Endothelial cell of umbilical vein (primary cell): Measurements from ENCODE around the gene ZFYVE28. TPM values are rescaled to one million over a fixed set of nuclear protein-coding genes. Genes with fewer than 3 reads are reported as not detected.

ENCODE experiments used
- BruUV-seq: library from RNA; stranded (reverse); fragments of 400-500 nt; replicated peaks from 2 replicates; lab custom pipeline; 2021; lab: Mats Ljungman, UMichigan
- CTCF ChIA-PET: fragments of 300-600, 350-600 bp; sonication (Branson Sonifier 250); formaldehyde crosslinking; loops from one replicate; lab custom pipeline; 2021; ENCODE audit warnings: antibody characterized with exemption, inconsistent platforms; lab: Charles Lee
- POLR2A ChIA-PET: fragments of 300-600, 350-600 bp; sonication (Branson Sonifier 250); formaldehyde crosslinking; loops from one replicate; lab custom pipeline; 2021; ENCODE audit warnings: antibody characterized with exemption, inconsistent platforms; lab: Charles Lee
- DNase-seq: peaks from one replicate; pipeline ENCODE4 v3.0.0-alpha.2; 2011; ENCODE audit warnings: low read depth, low spot score
- FAIRE-seq: peaks from 2 replicates; lab custom pipeline; 2011; peaks lifted over from hg19 to GRCh38; lab: Jason Lieb, UNC
- H2AFZ ChIP-seq: 2 replicates; pipeline ENCODE4 v1.6.0; 2012; ENCODE audit warnings: low read depth, low read length, control low read depth, inconsistent platforms
- H3K27ac ChIP-seq: 2 replicates; pipeline ENCODE4 v1.5.1; 2011; ENCODE audit warnings: low read depth, mild to moderate bottlenecking, control low read depth, low read length, moderate library complexity; ENCODE audit not compliant: insufficient read depth
- H3K27me3 ChIP-seq, 2 experiments: 2 replicates each; pipeline versions ENCODE4 v1.6.0 to v1.6.1; 2011; ENCODE audit warnings: low read length in 2 of 2, mixed read lengths in 1 of 2; ENCODE audit not compliant: control insufficient read depth in 2 of 2, insufficient read depth in 2 of 2
- H3K36me3 ChIP-seq, 2 experiments: 2 replicates in 1 of 2; 3 replicates in 1 of 2; pipeline ENCODE4 v1.5.1; 2011; ENCODE audit warnings: low read length in 2 of 2, mild to moderate bottlenecking in 1 of 2, moderate library complexity in 1 of 2; ENCODE audit not compliant: control insufficient read depth in 2 of 2, insufficient read depth in 2 of 2; ENCODE audit errors: extremely low read depth in 1 of 2
- H3K4me1 ChIP-seq: 3 replicates; pipeline ENCODE4 v1.5.1; 2011; ENCODE audit warnings: mild to moderate bottlenecking, low read length; ENCODE audit not compliant: control insufficient read depth, insufficient read depth; ENCODE audit errors: extremely low read depth
- H3K4me2 ChIP-seq: 2 replicates; pipeline ENCODE4 v1.6.1; 2011; ENCODE audit warnings: low read length, control low read depth, mixed read lengths; ENCODE audit not compliant: insufficient read depth
- H3K4me3 ChIP-seq, 3 experiments: fragments of 200-600 bp in 1 of 3; sonication (generic), shearing (Covaris generic) in 1 of 3; replicated peaks in 1 of 3; 2 replicates each; pipeline ENCODE4 v1.5.1; 2011 to 2016; ENCODE audit warnings: control low read depth in 3 of 3, low read length in 3 of 3, mild to moderate bottlenecking in 2 of 3, inconsistent platforms in 1 of 3, low read depth in 1 of 3, moderate library complexity in 1 of 3; ENCODE audit not compliant: insufficient read depth in 1 of 3
- H3K79me2 ChIP-seq: 2 replicates; pipeline ENCODE4 v1.6.0; 2012; ENCODE audit warnings: low read length, inconsistent platforms; ENCODE audit not compliant: control insufficient read depth, insufficient read depth
- H3K9ac ChIP-seq: replicated peaks from 2 replicates; pipeline ENCODE3; 2011; ENCODE audit warnings: low read length, control low read depth; ENCODE audit not compliant: insufficient read depth; ENCODE audit errors: extremely low read depth
- H3K9me1 ChIP-seq: replicated peaks from 3 replicates; pipeline ENCODE4 v1.6.0; 2011; ENCODE audit warnings: mild to moderate bottlenecking, low read length; ENCODE audit not compliant: control insufficient read depth, insufficient read depth; ENCODE audit errors: extremely low read depth
- H3K9me3 ChIP-seq: replicated peaks from 2 replicates; pipeline ENCODE4 v1.5.1; 2012; ENCODE audit warnings: low read length, inconsistent platforms; ENCODE audit not compliant: control insufficient read depth, insufficient read depth
- H4K20me1 ChIP-seq: replicated peaks from 2 replicates; pipeline ENCODE3; 2011; ENCODE audit warnings: mild to moderate bottlenecking, low read length; ENCODE audit not compliant: control insufficient read depth, insufficient read depth; ENCODE audit errors: extremely low read depth
- CTCF ChIP-seq, 2 donors: IDR thresholded peaks; 1 replicate in 1 of 2; 2 replicates in 1 of 2; pipeline ENCODE4 v1.5.1; 2011; ENCODE audit warnings: low read length in 2 of 2, mild to moderate bottlenecking in 2 of 2, moderate library complexity in 2 of 2, control low read depth in 1 of 2, inconsistent platforms in 1 of 2, low read depth in 1 of 2; ENCODE audit not compliant: insufficient read depth in 1 of 2; ENCODE audit errors: extremely low read depth in 1 of 2
- FOS ChIP-seq: IDR thresholded peaks from 2 replicates; pipeline ENCODE4 v1.6.1; 2011; ENCODE audit warnings: mild to moderate bottlenecking, low read length, moderate library complexity, borderline replicate concordance; ENCODE audit not compliant: insufficient read depth
- GATA2 ChIP-seq: IDR thresholded peaks from 2 replicates; pipeline ENCODE4 v1.7.0; 2011; ENCODE audit warnings: low read depth, mild to moderate bottlenecking, moderate library complexity, mixed read lengths, low read length; ENCODE audit not compliant: insufficient read length, insufficient read depth
- dilution Hi-C: fragments of 300-500 bp; cut with MboI; formaldehyde crosslinking; loops from one replicate; pipeline ENCODE4 v1.15.0; 2019; ENCODE audit warnings: low sequenced_read_pairs; ENCODE audit not compliant: extremely low pct_ligation_motif_present
- intact Hi-C: fragments of 100-400 bp; cut with micrococcal nuclease; formaldehyde crosslinking; loops from one replicate; pipeline ENCODE4 v1.10.0; 2022
- polyA plus RNA-seq, 4 experiments: library from polyadenylated mRNA; depleted of rRNA in 3 of 4; stranded (reverse) in 3 of 4; unstranded in 1 of 4; fragments of >200 nt; gene quantifications; 2 replicates each; pipeline versions ENCODE4 v1.2.1 to v1.2.3, GENCODE V29; 2011 to 2012; ENCODE audit warnings: missing spikeins in 1 of 4
- total RNA-seq: library from RNA; stranded (reverse); gene quantifications from 2 replicates; pipeline ENCODE4 v1.2.3, GENCODE V29; 2021

The ZFYVE28 gene
- total and polyA plus RNA-seq, 2 donors (not counting 3 experiments of a cell fraction or from before 2014, with no cell fraction given) = 5.8 to 7.1 TPM

GRCh38 chr4:2465032-2465431 is 46.6 kb upstream of the ZFYVE28 start:
- no peaks in the 10 kb centered on the region for H3K9me3 ChIP-seq
- intact Hi-C loops (loop anchor here (5.0 kb wide), 1 partner anchor 223 kb away; the partner anchor contains the start of genes HAUS3 and POLN), dilution Hi-C loops (no loop called here)
- H3K9me1 ChIP-seq = no peaks in the 10 kb centered on the region
- H3K36me3 ChIP-seq = no peaks in the 10 kb centered on the region
- DNase-seq (no peak), FAIRE-seq (no peak)
- no peak overlapping the region for H3K4me3 ChIP-seq
- no peak overlapping the region for H3K4me2 ChIP-seq
- H3K9ac ChIP-seq = no peak overlapping the region
- TF ChIP-seq CTCF (IDR thresholded peaks at IDR 0.05; ENCODE audit: extremely low read depth in 1 of 2, insufficient read depth in 1 of 2, low read depth in 1 of 2, low read length in 2 of 2) (no peak), FOS (no peak), GATA2 (no peak)
- H2AFZ ChIP-seq = no peak overlapping the region
- no peaks in the 10 kb centered on the region for H3K27me3 ChIP-seq
- ChIA-PET POLR2A (no interaction called here), CTCF (interaction anchor here (1.2 to 3.6 kb wide), 2 partner anchors 18 to 245 kb away, joined by 3 to 30 read pairs; no protein-coding TSS in a partner anchor)
- BruUV-seq = no TSS peak
- peaks cover 21% of the 10 kb centered on the region for H3K79me2 ChIP-seq
- H3K27ac ChIP-seq = no peak overlapping the region
- H4K20me1 ChIP-seq = no peaks in the 10 kb centered on the region
- H3K4me1 ChIP-seq = peaks cover 13% of the 10 kb centered on the region
